ENCODE measurements around the gene ARVCF. TPM values are rescaled to one million over a fixed set of nuclear protein-coding genes. Genes with fewer than 3 reads are reported as not detected.

ARVCF gene
- total RNA-seq, 4 donors from 2014 or later, result 31.1 to 55.8 (median 44.6) TPM

DNA sequence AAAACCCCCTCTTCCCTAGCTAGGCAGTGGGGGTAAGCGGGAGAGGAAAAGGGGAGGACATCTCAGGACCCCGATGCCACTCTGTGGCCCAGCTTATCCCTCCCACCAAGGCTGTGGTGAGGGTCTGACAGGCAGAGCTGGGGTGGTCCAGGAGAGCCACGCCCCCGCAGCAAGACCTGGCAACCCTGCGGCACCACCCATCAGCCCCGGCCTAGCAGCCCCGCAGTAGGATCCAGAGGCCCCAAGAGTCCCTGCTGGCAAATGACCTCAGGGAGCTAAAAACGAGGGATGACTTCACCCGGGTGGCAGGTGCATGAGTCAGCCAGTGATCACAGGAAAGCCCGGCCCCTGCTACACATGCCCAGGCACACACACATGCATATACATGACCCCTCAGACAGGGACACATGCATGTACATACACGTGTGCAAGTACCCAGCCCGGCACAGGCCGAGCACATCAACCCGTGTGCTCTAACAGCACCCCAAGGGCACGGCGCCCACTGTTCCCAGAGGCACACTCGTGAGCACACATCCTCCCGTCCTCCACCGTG is 32.3 kb downstream of the ARVCF start:
- Histone ChIP-seq H3K4me3 (no peak overlapping the region), H3K4me1 (peaks cover 43 to 49% (median 45%) of the 10 kb centered on the region in 4 donors), H3K27me3 (no peaks in the 10 kb centered on the region), H3K36me3 (peaks cover 14 to 28% (median 26%) of the 10 kb centered on the region in 4 donors), H3K27ac (replicated peaks in 1 of 4) (peak overlapping the region; percentile 70 to 92 (median 82)), H3K9me3 (no peaks in the 10 kb centered on the region)
- 80% methylated on average over 1 of the region's 19 CpGs for WGBS
- intact Hi-C loops (cut with DNase I), result no loop called here
- TF ChIP-seq POLR2AphosphoS5 (IDR thresholded peaks at IDR 0.05), result peak; percentile 48 to 75
- no peak for TF ChIP-seq POLR2A (IDR thresholded peaks at IDR 0.05; ENCODE audit: low read depth)
- TF ChIP-seq, protein P1, sequence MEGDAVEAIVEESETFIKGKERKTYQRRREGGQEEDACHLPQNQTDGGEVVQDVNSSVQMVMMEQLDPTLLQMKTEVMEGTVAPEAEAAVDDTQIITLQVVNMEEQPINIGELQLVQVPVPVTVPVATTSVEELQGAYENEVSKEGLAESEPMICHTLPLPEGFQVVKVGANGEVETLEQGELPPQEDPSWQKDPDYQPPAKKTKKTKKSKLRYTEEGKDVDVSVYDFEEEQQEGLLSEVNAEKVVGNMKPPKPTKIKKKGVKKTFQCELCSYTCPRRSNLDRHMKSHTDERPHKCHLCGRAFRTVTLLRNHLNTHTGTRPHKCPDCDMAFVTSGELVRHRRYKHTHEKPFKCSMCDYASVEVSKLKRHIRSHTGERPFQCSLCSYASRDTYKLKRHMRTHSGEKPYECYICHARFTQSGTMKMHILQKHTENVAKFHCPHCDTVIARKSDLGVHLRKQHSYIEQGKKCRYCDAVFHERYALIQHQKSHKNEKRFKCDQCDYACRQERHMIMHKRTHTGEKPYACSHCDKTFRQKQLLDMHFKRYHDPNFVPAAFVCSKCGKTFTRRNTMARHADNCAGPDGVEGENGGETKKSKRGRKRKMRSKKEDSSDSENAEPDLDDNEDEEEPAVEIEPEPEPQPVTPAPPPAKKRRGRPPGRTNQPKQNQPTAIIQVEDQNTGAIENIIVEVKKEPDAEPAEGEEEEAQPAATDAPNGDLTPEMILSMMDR (IDR thresholded peaks at IDR 0.05), result no peak
- TF ChIP-seq EP300 (IDR thresholded peaks at IDR 0.05), result no peak
- no peak for DNase-seq (ENCODE audit: extremely low spot score)

DNA sequence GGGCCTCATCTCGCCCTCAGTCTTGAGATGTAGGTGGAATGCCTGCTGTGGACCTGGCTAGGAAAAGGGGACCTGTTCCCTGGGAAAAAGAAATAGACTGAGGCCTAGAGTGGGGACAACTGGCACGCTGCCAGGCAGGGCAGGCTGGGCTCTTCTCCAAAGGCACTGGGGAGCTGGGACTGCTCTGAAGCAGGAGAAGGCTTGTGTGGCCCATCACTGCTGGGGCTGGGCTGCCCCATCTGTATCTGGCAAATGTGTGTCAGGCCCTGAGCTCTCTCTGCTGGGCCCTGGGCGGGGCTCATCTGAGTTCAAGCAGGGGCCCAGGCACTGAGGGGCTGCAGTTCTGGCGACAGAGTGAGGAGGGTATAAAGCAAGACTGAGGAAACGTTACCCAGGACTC is 32.9 kb downstream of the ARVCF start:
- intact Hi-C loops (cut with DNase I), result no loop called here
- peaks cover 17 to 34% (median 31%) of the 10 kb centered on the region in 4 donors for H3K36me3 ChIP-seq
- DNase-seq (ENCODE audit: extremely low spot score), result no peak
- no peaks in the 10 kb centered on the region for H3K9me3 ChIP-seq
- peaks cover 40 to 49% (median 45%) of the 10 kb centered on the region in 4 donors for H3K4me1 ChIP-seq
- peak overlapping the region; percentile 70 to 92 (median 82) for H3K27ac ChIP-seq (replicated peaks in 1 of 4)
- no peaks in the 10 kb centered on the region for H3K27me3 ChIP-seq
- WGBS, result 64% methylated on average over 5 of the region's 5 CpGs
- TF ChIP-seq, protein P1 (IDR thresholded peaks at IDR 0.05), result no peak
- no peak for TF ChIP-seq POLR2A (IDR thresholded peaks at IDR 0.05; ENCODE audit: low read depth)
- TF ChIP-seq POLR2AphosphoS5 (IDR thresholded peaks at IDR 0.05), result no peak
- no peak for TF ChIP-seq EP300 (IDR thresholded peaks at IDR 0.05)
- no peak overlapping the region for H3K4me3 ChIP-seq

DNA sequence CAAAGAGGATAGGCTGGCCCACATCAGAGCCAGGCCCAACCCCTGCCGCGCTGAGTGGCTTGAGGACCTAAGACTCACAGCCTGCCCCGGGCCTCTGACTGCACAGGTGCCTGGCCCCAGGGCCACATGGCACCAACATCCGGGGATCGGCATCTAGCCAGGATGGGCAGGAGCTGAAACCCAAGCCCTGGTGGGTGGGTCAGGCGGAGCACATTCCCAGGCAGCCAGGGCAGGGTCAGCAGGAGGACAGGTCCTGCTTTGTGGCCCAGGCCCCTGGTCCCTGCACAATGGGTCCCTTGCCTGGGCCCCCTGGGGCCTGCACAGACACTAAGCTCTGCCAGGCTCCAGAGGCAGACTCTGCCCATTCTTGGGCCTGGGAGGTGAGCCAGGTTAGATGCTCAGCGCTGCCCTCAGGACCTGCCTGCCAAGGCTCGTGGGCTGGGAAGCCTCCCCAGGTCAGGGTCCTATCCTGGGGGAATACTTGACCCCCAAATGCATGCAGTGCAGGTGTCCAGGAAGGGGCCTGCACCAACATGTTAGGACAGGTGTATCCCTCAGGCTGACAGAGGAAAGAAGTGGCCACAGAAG is 33.5 kb downstream of the ARVCF start:
- peak overlapping the region in 2 of 4 donors; percentile 73 to 90 for H3K27ac ChIP-seq (replicated peaks in 1 of 4)
- H3K4me1 ChIP-seq, result peaks cover 40 to 49% (median 45%) of the 10 kb centered on the region in 4 donors
- no peak for DNase-seq (ENCODE audit: extremely low spot score)
- TF ChIP-seq EP300 (IDR thresholded peaks at IDR 0.05), result no peak
- TF ChIP-seq POLR2A (IDR thresholded peaks at IDR 0.05; ENCODE audit: low read depth), result no peak
- no peak for TF ChIP-seq POLR2AphosphoS5 (IDR thresholded peaks at IDR 0.05)
- H3K27me3 ChIP-seq, result no peaks in the 10 kb centered on the region
- H3K9me3 ChIP-seq, result no peaks in the 10 kb centered on the region
- H3K36me3 ChIP-seq, result peaks cover 17 to 40% (median 38%) of the 10 kb centered on the region in 4 donors
- no peak overlapping the region for H3K4me3 ChIP-seq
- 94% methylated on average over 7 of the region's 8 CpGs for WGBS
- intact Hi-C loops (cut with DNase I), result no loop called here

DNA sequence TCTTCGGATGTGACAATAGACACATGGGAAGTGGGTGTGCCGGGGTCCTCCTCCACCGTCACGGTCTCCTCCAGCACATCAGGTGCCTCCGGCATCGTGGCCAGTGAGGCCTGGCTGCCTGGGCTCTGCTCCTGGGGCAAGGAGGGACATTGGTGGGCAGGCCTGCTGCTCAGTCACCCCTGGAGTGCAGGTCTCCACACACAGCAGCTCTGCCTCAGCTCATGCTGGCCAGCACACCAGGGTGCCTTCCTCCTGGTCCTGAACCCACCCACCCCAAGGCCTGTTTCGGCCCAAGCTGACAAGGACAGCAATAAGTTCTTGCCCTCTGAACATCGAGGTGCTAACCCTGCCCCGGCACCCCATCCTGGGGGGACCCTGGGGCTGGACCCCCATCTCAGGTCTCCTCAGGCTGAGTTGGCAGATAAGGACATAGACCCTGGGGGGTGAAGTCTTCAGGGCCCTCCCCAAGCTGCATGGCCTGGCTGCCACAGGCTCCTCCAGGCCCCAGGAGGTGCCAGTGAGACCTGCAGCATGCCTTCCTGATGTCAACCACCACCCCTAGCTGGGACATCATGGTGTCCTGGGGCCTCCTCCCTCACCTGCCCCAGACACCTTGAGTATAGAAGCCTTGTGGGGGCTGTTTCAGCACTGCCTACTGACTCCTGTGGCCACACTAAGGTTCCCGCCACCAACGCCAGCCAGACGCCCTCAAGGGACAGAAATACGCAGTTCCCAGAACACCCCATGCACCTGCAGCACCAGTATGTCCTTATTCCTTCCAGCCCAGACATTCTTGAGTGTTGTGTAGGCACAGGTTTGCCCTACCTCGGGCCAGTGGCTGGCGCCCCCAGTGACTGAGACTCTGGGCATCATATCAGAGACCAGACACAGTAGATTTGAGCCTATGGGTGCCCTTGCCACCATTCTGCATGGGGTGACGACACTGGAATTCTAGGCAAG is 34.4 kb downstream of the ARVCF start:
- Histone ChIP-seq H3K4me1 (peaks cover 37 to 45% (median 40%) of the 10 kb centered on the region in 4 donors), H3K36me3 (peaks cover 17 to 48% (median 46%) of the 10 kb centered on the region in 4 donors), H3K27ac (replicated peaks in 1 of 4) (no peak overlapping the region), H3K4me3 (no peak overlapping the region), H3K27me3 (no peaks in the 10 kb centered on the region), H3K9me3 (no peaks in the 10 kb centered on the region)
- no peak for DNase-seq (ENCODE audit: extremely low spot score)
- TF ChIP-seq POLR2AphosphoS5 (IDR thresholded peaks at IDR 0.05) (no peak), POLR2A (IDR thresholded peaks at IDR 0.05; ENCODE audit: low read depth) (no peak), EP300 (IDR thresholded peaks at IDR 0.05) (no peak)
- TF ChIP-seq, protein P1 (IDR thresholded peaks at IDR 0.05), result no peak
- 92% methylated on average over 7 of the region's 16 CpGs for WGBS
- intact Hi-C loops (cut with DNase I), result no loop called here

Measured in esophagus muscularis mucosa (tissue), 4 donors.